ENCODE measurements around the gene CACNA2D1. TPM values are rescaled to one million over a fixed set of nuclear protein-coding genes. Genes with fewer than 3 reads are reported as not detected.

CACNA2D1 gene
- total and polyA plus RNA-seq, 8 donors: 1.8 to 72.7 (median 5.7) TPM

GRCh38 chr7:82323806-82324205 is 119.8 kb downstream of the CACNA2D1 start:
- H3K27me3 ChIP-seq: no peaks in the 10 kb centered on the region
- peaks cover 0 to 14% (median 4%) of the 10 kb centered on the region in 4 donors for H3K4me1 ChIP-seq
- DNase-seq: no peak
- H3K4me3 ChIP-seq: no peak overlapping the region
- H3K36me3 ChIP-seq: no peaks in the 10 kb centered on the region
- intact Hi-C loops (cut with DNase I; ENCODE audit: low total_unique reads): no loop called here
- H3K27ac ChIP-seq: no peak overlapping the region
- H3K9me3 ChIP-seq: no peaks in the 10 kb centered on the region
- 93 to 96% (median 95%) methylated on average over 4 of the region's 4 CpGs for WGBS, 5 donors
- TF ChIP-seq POLR2A (IDR thresholded peaks at IDR 0.05) (no peak), CTCF (IDR thresholded peaks at IDR 0.05) (no peak), EP300 (IDR thresholded peaks at IDR 0.05) (no peak)

GRCh38 chr7:82319674-82320118 is 123.9 kb downstream of the CACNA2D1 start:
- Histone ChIP-seq H3K27ac (no peak overlapping the region), H3K9me3 (no peaks in the 10 kb centered on the region), H3K4me1 (peaks cover 0 to 20% (median 4%) of the 10 kb centered on the region in 4 donors), H3K27me3 (no peaks in the 10 kb centered on the region), H3K36me3 (no peaks in the 10 kb centered on the region), H3K4me3 (no peak overlapping the region)
- DNase-seq: peak; percentile 70 to 86
- no peak for TF ChIP-seq POLR2A (IDR thresholded peaks at IDR 0.05)
- TF ChIP-seq POLR2AphosphoS5 (IDR thresholded peaks at IDR 0.05): peak in 2 of 3 donors; percentile 31 to 35
- intact Hi-C loops (cut with DNase I; ENCODE audit: low total_unique reads): no loop called here
- 13 to 33% (median 24%) methylated on average over 4 of the region's 4 CpGs for WGBS, 5 donors

- no peak overlapping the region for H3K4me3 ChIP-seq
- no peaks in the 10 kb centered on the region for H3K27me3 ChIP-seq
- intact Hi-C loops (cut with DNase I; ENCODE audit: low total_unique reads): no loop called here
- no peak overlapping the region for H3K27ac ChIP-seq
- no peaks in the 10 kb centered on the region for H3K36me3 ChIP-seq
- H3K4me1 ChIP-seq: peaks cover 0 to 20% (median 4%) of the 10 kb centered on the region in 4 donors
- no peaks in the 10 kb centered on the region for H3K9me3 ChIP-seq
- no peak for DNase-seq
- TF ChIP-seq CTCF (IDR thresholded peaks at IDR 0.05) (no peak), POLR2A (IDR thresholded peaks at IDR 0.05) (no peak), EP300 (IDR thresholded peaks at IDR 0.05) (no peak), POLR2AphosphoS5 (IDR thresholded peaks at IDR 0.05) (no peak)
Observed at GRCh38 chr7:82318786-82319185, 124.8 kb downstream of the CACNA2D1 start.

- H3K27ac ChIP-seq: no peak overlapping the region
- H3K4me1 ChIP-seq: peaks cover 0 to 20% (median 4%) of the 10 kb centered on the region in 4 donors
- intact Hi-C loops (cut with DNase I; ENCODE audit: low total_unique reads): no loop called here
- no peaks in the 10 kb centered on the region for H3K36me3 ChIP-seq
- no peak overlapping the region for H3K4me3 ChIP-seq
- TF ChIP-seq POLR2AphosphoS5 (IDR thresholded peaks at IDR 0.05) (no peak), CTCF (IDR thresholded peaks at IDR 0.05) (no peak), POLR2A (IDR thresholded peaks at IDR 0.05) (no peak), EP300 (IDR thresholded peaks at IDR 0.05) (no peak)
- DNase-seq: no peak
- no peaks in the 10 kb centered on the region for H3K9me3 ChIP-seq
- 73 to 83% (median 77%) methylated on average over 2 of the region's 2 CpGs for WGBS, 5 donors
- no peaks in the 10 kb centered on the region for H3K27me3 ChIP-seq
Observed at GRCh38 chr7:82317760-82318159, 125.8 kb downstream of the CACNA2D1 start.

- 78 to 93% (median 86%) methylated on average over 3 of the region's 3 CpGs for WGBS, 5 donors
- Histone ChIP-seq H3K4me3 (no peak overlapping the region), H3K27me3 (no peaks in the 10 kb centered on the region), H3K4me1 (peaks cover 0 to 20% (median 4%) of the 10 kb centered on the region in 4 donors), H3K9me3 (no peaks in the 10 kb centered on the region), H3K36me3 (no peaks in the 10 kb centered on the region), H3K27ac (no peak overlapping the region)
- no peak for DNase-seq
- intact Hi-C loops (cut with DNase I; ENCODE audit: low total_unique reads): no loop called here
- no peak for TF ChIP-seq POLR2A (IDR thresholded peaks at IDR 0.05)
- no peak for TF ChIP-seq CTCF (IDR thresholded peaks at IDR 0.05)
- no peak for TF ChIP-seq POLR2AphosphoS5 (IDR thresholded peaks at IDR 0.05)
- TF ChIP-seq EP300 (IDR thresholded peaks at IDR 0.05): no peak
Observed at GRCh38 chr7:82317257-82317721, 126.3 kb downstream of the CACNA2D1 start.
